Epithelial cell of prostate (primary cell): ENCODE data around the gene RNU6-1.

Experiments
- DNase-seq: peaks from one replicate; pipeline ENCODE4 v3.0.0-alpha.2; 2011; ENCODE audit warnings: low read depth, low spot score
- H3K27ac ChIP-seq: fragments of 450-650 bp; 2 replicates; pipeline ENCODE4 v1.5.1; 2017; ENCODE audit warnings: mild to moderate bottlenecking

Gene RNU6-1

GRCh38 chr15:67859331-67859946 lies 19.6 kb upstream of the RNU6-1 start:
- DNase-seq = no peak
- H3K27ac ChIP-seq = no peak overlapping the region

- DNase-seq = no peak
- H3K27ac ChIP-seq = no peak overlapping the region
These were observed 17.4 kb upstream of the RNU6-1 start for GRCh38 chr15:67857220-67857619.

DNA sequence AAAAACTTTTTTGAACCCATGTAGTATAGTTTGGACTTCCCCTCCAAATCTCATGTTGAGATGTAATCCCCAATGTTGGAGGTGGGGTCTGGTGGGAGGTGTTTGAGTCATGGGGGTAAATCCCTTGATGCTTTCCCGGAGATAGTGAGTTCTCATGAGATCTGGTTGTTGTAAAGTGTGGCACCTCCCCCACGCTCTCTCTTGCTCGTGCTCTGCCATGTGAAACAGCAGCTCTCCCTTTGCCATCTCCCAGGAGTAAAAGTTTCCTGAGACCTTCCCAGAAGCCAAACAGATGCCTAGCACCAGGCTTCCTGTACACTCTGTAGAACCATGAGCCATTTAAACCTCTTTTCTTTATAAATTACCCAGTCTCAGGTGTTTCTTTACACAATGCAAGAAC lies 16.0 kb upstream of the RNU6-1 start:
- no peak for DNase-seq
- H3K27ac ChIP-seq = no peak overlapping the region

DNA sequence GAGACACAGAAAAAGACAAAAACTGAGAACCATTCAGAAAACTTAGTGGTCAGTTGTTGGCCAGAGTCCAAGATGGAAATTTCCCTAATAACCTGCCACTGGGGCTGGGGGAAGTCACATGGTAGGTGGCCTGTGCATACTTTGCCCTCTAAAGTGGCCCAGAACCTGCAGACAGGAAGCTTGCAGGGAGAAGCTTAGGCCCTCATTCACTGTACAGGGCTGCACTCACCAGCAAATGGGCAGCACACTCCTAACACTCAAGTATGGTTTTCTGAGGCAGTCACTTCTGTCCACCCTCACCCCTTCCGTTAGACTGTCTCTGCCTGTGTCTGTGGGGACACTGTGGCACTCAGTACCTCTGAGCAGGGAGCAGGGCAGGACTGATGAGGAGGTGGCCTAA lies 14.5 kb upstream of the RNU6-1 start:
- DNase-seq = no peak
- no peak overlapping the region for H3K27ac ChIP-seq

DNA sequence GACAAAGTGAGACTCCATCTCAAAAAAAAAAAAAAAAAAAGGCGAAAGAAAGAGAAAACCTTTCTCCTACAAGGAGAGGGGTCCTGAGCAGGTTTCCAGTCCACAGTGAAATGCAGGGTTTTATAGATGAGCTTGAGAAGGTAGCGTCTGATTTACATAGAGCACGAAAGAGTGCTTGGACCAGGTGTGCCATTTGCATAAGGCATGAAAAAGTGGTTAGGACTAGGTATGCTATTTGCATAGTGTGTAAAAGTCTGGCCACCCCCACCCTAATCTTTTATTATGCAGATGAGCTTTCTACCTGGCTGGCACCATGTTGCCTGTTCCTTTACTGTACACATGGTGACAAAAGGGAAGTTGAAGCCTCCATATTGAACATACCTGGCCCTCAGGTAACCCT lies 13.6 kb upstream of the RNU6-1 start:
- no peak overlapping the region for H3K27ac ChIP-seq
- no peak for DNase-seq

DNA sequence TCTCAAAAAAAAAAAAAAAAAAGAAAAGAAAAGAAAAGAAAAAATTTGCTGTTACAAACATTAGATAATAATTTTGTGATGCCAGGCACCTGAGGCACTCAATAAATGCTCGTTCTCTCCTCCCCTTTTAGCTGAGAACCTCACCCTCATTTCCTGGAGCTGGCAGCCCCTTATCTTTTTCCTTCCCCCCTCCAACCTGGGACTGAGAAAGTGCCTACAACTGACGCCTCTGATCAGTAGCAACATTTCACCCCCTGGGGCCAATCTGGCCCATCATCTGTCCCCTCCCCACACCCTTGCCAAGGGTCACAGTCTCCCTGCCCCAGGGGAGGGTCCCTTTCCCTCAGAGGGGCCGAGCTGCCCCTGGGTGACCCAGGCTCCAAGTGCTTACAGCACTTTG lies 12.6 kb upstream of the RNU6-1 start:
- H3K27ac ChIP-seq = no peak overlapping the region
- DNase-seq = no peak

DNA sequence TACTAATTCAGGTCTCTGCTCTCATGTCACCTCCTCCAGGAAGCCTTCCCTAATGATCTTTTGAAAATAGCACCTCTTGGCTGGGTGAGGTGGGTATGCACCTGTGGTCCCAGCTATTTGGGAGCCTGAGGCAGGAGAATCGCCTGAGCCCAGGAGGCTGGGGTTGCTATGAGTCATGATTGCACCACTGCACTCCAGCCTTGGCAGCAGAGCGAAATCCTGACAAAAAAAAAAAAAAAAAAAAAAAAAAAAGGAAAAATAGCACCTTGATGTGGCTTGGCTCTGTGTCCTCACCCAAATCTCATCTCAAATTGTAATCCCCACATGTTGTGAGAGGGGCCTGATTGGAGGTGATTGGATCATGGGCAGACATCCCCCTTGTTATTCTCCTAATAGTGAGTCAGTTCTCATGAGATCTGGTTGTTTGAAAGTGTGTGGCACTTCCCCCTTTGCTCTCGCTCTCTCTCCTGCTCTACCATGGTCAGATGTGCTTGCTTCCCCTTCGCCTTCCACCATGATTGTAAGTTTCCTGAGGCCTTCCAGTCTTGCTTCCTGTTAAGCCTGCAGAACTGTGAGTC lies 11.2 kb upstream of the RNU6-1 start:
- no peak overlapping the region for H3K27ac ChIP-seq
- DNase-seq = no peak

DNA sequence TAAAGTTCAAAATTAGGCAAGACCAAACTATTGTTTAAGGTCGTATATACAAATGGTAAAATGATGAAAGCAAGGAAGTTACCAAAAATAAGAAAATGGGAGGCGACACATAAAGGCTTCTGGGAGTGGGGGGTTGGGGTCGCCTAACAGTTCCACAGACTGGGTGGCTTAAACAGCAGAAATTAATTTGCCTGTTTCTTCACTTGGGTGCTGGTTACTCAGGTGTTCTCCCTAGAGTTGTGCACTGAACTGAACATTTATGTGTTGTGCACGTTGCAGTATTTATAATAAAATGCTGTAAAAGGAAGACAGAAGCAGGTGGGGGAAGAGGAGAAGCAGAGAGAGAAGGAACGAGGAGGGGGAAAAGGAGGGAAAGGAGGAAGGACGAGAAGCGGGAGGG lies 10.5 kb upstream of the RNU6-1 start:
- H3K27ac ChIP-seq = no peak overlapping the region
- no peak for DNase-seq

DNA sequence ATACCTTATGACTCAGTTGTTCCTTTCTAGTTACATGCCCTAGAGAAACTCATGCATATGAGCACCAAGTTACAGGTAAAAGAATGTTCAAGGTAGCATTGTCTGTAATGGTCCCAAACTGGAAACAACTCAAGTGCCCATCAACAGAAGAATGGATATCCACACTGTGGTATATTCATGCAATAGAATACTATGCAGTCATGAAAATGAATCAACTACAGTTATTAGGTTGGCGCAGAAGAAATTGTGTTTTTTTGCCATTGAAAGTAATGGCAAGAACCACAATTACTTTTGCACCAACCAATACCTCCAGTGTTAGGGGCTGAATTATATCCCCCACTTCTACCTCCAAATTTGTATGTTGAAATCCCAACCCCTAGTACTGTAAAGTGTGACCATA lies 9.7 kb upstream of the RNU6-1 start:
- DNase-seq = no peak
- no peak overlapping the region for H3K27ac ChIP-seq

DNA sequence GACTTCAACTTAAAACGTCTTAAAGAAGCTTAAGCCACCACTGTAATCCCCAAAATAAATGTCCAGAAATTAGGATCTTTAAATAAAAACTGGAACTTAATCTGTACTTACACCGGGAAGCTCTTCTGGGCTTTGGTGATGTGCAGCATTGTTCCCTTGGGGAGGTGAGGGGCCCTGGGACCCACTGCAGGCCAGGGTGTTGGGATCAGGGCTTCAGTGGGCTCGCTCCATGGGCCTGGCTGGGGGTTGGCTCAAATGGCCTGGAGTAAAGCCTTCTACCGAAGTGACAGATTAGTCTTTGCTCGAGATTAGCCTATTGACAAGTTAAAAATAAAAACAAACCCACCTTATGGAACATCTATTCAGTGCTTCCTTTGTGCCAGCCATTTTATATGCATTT lies 6.1 kb upstream of the RNU6-1 start:
- no peak for DNase-seq
- H3K27ac ChIP-seq = no peak overlapping the region

DNA sequence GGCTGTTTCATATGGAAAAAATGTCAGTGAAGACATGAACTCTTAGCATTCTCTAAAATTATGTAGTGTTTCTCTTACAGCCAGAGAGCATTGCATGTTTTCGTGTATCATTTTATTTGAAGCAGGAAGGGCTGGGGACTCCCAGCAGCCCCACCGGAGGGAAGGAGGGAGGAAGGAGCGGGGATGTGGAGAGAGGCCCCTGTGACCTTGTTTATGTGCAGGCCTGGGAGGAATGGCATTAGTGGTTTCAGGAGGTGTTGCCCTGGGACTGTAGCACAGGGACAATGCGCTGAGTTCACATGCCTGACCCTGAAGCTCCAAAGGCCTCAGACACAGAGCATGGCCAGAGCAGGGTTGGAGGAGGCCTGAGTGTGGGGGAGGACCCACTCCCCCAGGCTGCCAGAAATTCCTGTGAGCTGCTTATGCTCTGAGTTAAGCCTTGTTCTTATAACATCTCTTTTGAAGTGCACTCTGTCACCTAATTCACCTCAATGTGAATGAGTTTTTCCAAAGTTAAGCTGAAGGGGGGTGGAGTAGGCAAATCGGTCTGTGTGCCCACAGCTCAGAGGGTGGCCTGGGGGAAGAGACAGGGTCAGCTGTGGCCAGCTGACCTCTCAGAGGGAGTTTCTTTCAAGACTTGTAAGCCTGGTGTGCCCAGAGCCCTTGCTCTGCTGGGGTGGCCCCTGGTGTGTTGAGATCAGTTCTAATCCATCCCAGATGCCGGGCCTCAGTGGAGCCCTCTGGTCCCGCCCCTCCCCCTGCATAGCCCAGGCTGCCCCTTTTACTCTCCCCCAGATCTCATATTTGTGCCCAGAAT lies 3.9 kb upstream of the RNU6-1 start:
- H3K27ac ChIP-seq = no peak overlapping the region
- DNase-seq = no peak

DNA sequence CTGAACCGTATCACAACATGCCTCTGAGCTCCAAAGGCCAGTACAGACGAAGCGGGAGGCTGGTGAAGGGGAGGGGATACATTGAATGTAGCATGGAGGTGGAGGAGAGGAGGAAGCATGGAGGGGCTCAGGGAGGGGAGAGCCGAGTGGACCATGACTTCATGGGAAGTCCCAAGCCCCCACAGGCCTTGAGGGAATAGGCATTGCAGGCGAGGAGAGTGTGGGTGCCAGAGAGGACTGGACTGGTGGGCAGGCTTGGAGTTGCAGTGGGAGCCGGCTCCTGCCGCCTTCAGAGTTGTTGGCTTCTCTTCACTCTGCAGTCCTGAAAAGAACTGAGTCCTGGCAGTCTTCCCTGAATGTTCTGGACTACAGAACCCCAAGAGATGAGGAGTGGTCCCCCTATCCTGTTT lies 3.3 kb upstream of the RNU6-1 start:
- no peak for DNase-seq
- no peak overlapping the region for H3K27ac ChIP-seq

DNA sequence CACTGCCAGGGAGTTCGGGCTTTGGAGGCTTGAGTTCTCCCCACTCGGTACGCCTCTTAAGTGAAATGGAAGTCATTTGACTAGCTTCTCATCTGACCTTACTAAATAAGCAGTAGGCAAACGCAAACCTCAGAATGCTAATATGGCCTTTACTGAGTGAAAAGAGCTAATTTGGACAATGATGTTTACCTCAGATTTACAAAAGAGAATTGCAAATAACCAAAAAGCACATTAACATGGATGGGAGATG lies 1.6 kb upstream of the RNU6-1 start:
- no peak overlapping the region for H3K27ac ChIP-seq
- DNase-seq = no peak

GRCh38 chr15:67840749-67841512 lies 1.1 kb upstream of the RNU6-1 start:
- no peak for DNase-seq
- H3K27ac ChIP-seq = peak overlapping the region; percentile 48

GRCh38 chr15:67839499-67839928 lies 331 bp downstream of the RNU6-1 start:
- H3K27ac ChIP-seq = peak overlapping the region; percentile 48
- DNase-seq = no peak

- no peak for DNase-seq
- H3K27ac ChIP-seq = peak overlapping the region; percentile 48
These were observed 984 bp downstream of the RNU6-1 start for GRCh38 chr15:67838789-67839332.

- DNase-seq = no peak
- H3K27ac ChIP-seq = no peak overlapping the region
These were observed 2.9 kb downstream of the RNU6-1 start for GRCh38 chr15:67836955-67837354.

DNA sequence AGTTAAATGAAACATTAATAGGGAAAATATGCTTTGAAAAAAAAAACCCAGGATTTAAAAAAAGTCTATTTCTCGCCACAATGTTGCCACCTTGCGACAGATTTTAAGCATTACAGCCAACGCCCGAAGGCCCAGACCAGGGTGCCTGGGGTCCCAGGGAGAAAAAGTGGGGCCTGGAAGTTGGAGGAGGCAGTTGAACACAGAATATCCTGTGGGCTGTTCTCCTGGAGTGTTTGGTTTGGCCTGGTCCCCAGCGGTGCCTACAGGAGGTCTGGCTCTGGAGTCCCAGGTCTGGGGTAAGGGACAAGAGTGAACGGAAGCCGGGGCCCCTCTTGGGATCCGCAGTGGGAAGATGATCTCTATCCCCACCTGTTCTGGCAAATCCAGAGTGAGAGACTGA lies 3.4 kb downstream of the RNU6-1 start:
- no peak for DNase-seq

DNA sequence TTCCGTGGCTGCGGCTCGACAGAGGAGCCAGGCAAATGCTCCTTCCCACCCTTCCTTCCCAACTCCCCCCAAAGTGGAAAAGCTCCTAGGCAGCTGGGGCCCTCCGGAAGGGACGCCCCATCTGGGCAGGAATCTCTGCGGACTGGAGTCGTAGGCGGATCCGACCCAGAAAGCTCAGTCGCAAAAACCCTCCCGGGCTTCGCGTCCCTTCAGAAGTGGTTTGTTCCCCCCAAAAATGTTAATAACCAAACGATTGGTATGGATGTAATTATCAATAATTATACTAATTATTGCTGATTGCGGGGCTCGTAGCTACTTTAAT lies 3.8 kb downstream of the RNU6-1 start:
- DNase-seq = no peak
- H3K27ac ChIP-seq = no peak overlapping the region

More for the DNA sequence above, 3.4 kb downstream of the RNU6-1 start:
- H3K27ac ChIP-seq = no peak overlapping the region

DNA sequence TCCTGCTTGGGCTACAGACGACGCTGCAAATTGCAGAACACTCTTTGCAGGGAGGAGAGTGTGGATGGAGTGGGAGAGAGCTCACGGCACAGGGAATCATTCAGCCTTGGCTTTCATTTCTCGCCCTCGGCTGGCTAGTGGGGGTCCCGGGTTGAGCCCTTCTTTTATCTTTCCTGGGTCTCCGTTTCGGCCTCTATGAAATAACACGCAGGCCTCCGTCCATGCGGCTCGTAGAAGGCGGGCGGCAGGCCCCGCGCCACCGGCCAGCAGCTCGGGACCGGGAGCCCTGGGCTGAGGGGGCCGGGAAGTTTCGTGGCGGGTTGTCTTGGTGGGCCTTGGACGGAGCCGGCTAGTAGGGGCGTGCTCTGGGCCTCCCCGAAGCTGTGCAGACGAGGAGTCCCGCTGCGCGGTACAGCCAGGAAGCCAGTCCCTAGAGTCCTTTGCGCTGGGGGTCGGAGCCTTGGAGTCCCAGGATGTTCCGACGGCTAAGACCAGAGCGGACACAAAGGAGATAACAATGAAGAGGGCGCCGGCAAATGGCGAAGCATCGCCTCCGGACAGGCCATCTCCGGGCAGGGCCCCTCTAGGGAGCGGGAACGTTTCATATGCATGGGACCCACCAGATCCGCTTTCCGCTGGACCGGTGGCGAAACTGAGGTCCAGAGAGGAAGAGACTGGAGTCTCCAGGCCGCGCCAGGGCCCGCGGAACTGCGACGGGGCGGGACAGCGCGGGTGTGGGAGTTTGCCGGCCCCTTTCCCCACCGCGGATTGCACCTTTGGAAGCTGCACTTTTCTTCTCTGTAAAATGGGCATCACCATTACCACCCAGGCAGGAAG lies 4.3 kb downstream of the RNU6-1 start:
- no peak for DNase-seq
- H3K27ac ChIP-seq = no peak overlapping the region
